Stimulated activated naive CD8-positive, alpha-beta T cell treated with anti-CD3 and anti-CD28 coated beads, Interleukin-15, Interleukin-2, amounts not matched to agents 100 U/mL and 50 U/mL, for 24 hours (primary cell): ENCODE results near the gene NFAM1.

Experiments used
- ATAC-seq: fragments of 150-1000 bp; cut with Tn5 transposase; one replicate; pipeline ENCODE4 v1.10.0; 2021
- DNase-seq: peaks from one replicate; pipeline ENCODE4 v3.0.0; 2021

NFAM1 gene

DNA sequence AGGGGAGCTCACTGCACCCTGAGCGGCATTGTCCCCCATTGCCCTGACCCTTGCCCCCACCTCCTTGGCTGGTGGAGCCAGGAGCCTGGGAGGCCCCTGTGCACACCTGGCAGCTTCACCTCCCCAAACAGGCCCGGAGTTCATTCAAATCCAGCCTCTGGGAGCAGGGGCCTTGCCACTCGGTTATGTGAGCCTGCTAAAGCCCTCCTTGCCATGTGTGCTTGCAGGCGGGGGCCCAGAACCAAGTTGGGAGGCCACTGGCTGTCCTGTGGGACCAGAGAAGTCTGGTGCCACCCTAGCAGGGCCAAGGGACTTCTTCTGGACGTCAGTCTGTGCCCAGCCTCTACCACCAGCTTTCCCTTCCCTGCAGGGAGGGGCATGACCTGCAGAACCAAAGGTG lies 48.9 kb downstream of the NFAM1 start:
- no peak for DNase-seq
- ATAC-seq: no peak

DNA sequence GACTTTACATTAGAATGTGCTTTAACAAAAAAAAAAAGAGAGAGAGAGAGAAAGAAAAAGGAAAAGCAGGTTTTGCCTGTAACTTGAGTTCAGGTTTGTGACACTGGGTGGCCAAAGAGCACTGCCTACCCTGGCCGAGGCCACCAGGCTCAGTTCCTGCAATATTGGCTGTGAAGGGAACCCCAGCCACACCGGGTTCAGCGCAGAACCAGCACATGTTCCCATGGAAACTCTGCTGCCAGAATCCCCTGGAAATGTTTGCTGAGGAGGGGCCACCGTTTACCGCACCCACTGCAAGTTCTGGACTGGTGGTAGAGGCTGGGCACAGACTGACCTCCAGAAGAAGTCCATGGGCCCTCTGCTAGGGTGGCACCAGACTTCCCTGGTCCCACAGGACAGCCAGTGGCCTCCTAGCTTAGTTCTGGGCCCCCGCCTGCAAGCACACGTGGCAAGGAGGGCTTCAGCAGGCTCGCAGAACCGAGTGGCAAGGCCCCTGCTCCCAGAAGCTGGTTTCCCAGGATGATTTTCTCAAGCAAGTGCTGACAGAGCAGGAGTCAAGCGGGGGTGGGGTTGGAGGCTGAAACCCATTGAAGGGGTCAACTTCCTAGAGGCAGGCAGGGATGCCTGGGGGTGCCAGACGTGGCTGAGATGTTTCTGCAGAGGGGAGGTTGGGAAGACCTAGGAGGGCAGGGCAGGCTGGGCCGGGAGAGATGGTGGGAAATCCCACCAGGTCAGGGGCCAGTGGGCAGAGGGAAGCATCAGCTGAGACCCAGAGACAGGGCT lies 51.2 kb downstream of the NFAM1 start:
- DNase-seq (no peak), ATAC-seq (no peak)

DNA sequence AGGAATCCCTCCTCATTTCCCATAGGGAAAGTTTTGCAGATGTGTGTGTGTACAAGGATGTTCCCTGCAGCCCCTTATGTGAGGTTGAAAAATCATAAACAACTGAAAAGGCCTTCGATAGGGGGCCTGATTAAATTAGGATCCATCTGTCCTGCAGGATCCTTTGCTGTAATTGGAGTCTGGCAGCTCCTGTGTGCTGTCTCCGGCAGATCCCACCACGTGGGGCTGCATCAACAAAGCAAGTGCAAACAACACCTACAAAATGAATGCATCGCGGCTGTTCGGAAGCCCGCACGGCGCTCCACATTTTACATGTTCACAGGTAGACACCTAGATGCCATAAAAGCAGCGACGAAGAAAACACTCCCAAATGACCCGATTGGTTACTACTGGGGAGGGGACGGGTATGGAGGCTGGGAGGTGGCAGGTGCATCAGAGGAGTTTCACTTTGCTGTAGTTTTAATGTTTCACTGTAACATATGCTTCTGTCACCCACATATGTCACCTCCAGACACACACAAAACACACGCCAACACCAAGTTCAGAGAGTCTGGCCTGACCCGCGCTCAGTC lies 52.2 kb downstream of the NFAM1 start:
- ATAC-seq (no peak), DNase-seq (no peak)

DNA sequence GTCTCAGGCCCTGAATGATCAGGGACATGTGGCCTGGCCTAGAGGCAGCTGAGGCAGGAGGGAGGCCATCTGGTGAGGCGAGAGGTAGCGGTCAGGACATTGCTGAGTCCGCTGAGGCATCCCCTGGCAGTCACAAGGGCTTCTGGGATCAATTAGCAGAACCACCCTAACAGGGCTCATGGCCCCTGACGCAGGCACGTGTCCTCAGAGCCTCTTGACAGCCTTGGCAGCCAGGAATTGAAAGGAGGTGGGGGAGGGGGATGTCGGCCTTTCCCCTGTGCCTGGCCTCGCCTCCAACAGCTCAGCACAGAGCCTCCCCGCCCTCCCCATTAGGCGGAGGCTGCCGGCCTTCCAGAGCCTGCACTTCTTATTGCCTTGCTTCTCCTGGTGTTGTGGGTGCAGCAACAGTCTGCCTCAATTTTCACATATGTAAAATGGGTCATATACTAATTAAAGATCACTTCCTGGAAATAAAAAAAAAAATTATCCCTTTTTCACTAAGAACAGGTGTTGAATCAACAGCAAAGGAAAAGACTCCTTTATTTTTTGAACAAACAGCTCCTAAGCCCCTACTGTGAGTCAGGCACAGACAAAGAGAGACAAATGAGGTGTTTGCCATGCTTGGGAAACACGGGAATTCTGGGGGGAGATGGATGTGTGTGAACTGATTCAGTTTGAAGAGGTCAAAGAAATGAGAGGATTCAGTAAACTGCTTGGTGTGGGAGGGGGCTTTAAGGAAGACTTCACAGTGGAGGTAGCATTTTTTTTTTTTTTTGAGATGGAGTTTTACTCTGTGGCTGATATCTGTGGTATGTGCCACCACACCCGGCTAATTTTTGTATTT lies 55.3 kb downstream of the NFAM1 start:
- no peak for ATAC-seq
- DNase-seq: no peak

DNA sequence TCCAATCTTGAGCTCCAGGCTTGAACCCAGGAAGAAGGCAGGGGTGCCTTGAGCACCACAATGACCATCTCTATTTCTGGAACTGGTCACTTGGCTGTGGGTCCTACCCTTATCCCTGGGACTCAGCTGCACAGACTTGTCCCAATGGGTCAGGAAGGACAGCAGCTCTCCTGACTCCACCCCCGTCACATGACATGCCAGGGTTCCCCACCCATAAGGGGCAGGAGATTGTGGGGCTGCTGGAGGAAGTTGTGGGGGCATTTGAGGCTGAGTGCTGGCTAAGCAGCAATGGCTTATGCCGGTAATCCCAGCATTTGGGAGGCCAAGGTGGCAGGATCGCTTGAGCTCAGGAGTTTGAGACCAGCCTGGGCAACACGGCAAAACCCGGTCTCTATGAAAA lies 56.2 kb downstream of the NFAM1 start:
- ATAC-seq (no peak), DNase-seq (no peak)

DNA sequence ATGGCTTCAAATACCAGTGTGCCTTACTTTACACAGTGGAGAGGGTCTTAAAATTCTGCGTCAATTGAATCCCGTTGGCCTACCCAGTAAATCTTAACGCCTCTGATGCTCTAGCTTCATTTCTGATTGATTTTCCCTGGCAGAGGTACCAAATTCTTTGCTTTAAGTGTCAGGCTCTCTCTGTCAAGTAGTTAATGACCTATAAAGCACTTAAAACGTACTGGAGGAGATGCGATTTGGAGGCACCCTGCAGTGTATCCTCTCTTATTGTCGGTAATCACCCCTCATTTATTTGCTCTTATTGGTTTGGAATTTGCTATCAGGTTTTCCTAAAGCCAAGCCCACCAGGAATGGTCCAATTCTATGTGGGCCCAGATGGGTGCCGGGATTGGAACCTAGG lies 59.2 kb downstream of the NFAM1 start:
- no peak for DNase-seq
- ATAC-seq: no peak

DNA sequence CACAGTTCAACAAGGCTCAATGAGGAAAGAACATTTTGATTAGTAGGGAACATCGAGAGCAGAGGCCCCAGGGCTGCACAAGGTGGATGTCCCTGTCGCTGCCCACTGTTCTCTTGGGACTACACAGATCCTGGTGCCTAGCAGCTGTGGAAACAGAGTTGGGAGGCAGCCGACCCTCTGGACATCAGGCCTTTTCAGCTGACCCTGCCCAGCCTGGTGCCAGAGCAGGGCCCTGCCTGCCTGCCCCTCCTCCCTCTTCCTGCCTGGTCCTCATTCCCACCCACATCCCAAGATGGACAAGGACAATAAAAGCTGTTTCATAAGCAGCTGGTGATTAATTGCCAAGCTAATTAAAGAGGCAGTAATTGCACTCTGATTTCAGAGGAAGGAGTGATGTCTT lies 60.7 kb downstream of the NFAM1 start:
- DNase-seq: no peak
- no peak for ATAC-seq

DNA sequence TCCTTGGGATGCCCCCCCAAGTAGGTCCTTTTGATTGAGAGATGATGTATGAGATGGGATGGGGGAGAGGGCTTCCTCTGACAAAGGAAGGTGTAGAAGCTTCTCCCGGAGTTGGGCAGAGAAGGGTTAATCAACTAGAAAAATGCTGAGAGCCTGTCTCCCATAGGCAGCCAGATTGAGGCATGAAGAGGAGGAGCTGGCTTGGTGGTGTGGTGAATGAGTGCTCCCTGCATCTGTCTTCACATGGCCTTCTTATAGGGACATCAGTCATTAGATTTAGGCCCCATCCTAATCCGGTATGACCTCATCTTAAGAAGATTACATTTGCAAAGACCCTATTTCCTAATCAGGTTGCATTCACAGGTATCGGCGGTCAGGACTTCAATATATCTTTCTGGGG lies 61.1 kb downstream of the NFAM1 start:
- no peak for DNase-seq
- ATAC-seq: no peak

DNA sequence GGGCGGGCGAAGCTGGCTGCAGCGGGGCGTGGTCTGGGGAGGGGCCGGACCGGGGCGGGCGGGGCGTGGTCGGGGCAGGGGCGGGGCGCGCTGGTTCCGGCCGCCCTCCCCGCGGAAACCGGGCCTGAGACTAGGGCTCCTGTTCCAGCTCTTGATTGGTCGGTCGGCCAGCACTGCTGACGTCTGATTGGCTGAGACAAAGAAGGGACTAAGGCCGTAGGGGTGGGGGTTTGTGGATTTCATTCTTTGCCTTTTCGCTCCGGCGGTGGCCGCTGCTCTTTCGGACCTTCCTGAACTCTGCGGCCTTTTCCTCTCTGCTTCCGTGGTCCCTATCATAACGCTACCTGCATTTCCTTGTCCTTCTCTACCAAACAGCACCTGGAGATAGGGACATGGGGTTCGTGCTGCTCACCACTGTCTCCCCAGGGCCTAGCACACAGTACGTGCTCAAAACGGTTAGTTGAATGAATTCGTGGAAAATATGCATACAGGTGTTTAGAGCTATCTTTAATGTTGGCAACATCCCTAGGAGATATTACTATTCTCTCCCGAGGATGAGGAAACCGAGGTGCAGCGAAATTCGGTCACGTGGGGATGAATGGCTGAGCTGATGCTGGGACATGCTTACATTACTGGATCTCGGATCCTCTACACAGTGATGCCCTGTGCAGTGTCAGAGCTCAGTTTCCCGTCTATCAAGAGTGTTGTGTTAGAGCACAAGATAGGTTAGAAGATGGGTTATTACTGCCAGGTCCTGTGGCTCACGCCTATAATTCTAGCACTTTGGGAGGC lies 62.8 kb downstream of the NFAM1 start:
- ATAC-seq: peak; percentile 99

DNA sequence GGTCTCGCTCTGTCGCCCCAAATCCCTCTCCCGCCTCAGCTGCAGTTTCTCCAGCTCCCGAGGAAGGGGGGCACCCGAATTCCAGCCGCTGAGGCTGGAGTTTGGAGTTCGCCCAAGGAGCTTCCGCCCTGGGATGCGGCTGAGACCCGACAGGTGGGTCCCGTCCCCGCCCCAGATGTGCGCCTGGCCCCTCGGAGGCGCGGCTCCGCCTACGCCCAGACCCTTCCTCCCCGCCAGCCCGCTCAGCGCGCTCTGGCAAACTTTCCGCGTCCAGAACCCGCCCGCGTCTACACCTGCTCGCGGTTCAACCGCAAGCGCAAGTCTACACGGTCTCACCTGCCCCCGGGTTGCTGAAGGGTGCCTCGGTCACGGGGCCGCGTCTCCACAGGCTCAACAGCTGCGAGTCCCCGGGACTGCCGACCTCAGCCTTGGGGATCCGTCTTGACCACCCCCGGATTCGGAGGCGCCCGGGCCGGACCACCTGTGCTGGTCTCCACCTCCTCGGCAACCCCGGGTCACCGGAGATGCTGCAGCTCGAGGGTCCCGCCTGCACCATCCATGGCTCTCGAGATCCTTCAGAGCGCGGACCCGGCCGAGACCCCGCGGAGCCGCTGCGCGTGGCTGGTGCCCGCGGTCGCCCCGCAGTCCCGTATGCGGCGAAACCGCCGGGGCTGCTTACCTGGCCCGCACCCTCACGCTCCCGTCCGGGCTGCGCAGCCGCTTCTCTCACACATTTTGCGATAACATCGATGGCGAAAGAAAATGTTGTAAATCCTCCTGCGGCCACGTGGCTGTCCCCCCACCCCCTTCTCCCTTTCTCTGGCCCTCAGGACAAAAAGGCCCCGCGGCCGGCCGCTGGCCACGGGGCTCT lies 63.6 kb downstream of the NFAM1 start:
- ATAC-seq (peak; percentile 6), DNase-seq (no peak)

More for the DNA sequence above, 62.8 kb downstream of the NFAM1 start:
- DNase-seq: peak; percentile 87

DNA sequence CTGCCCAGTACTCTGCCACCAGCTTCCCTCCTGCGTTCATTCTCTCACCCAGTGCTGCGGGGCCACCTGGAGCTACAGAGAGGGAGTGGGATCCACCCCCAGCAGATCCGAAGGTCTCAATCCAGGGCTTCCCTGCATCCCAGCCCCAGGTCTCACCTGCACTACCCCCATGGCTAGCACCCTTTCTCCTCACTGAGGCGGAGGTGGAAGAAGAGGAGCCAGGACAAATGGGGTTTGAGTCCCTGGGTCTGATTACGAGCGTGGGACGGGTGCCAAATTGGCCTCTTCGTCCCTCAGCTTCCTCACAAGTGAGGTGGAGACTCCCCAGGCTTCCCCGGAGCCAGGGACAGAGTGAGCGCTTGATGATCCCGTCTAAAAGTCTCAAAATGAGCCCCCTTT lies 64.2 kb downstream of the NFAM1 start:
- DNase-seq (no peak), ATAC-seq (no peak)

DNA sequence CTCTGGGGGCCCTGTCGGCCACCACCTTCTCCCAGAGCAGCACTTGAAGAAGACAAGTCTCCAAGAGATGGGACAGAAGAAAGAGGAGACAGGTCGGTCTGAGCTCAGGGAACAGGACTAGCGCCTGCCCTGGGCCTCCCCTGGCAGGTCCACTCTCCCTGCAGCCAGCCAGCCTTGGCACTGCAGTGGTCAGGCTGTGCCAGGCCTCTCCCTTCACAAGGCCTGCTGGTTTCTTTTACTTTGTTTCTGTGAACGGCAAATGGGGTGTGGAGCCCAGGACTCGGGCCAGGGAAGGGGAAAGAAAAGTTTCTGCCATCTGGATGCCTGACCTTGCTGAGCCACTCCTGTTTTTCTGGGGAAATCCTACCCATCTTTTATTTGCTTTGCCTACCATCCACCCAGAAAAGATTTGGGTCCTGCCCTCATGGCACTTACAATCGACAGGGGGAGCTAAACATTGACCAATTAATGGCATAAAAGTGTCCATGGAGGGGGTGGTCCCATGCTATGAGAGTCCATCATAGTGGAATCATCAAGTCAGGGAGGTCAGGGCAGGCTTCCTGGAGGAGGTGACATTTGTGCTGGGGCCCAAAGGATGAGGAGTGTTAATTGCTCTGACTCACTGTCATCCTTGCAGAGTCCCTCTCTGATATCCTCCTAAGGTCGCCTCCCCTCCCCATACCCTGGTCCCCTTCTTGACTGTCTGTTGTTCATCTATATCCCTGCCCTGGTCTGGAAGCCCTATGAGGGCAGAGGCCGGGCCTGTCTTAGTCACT lies 65.2 kb downstream of the NFAM1 start:
- ATAC-seq (no peak), DNase-seq (no peak)

DNA sequence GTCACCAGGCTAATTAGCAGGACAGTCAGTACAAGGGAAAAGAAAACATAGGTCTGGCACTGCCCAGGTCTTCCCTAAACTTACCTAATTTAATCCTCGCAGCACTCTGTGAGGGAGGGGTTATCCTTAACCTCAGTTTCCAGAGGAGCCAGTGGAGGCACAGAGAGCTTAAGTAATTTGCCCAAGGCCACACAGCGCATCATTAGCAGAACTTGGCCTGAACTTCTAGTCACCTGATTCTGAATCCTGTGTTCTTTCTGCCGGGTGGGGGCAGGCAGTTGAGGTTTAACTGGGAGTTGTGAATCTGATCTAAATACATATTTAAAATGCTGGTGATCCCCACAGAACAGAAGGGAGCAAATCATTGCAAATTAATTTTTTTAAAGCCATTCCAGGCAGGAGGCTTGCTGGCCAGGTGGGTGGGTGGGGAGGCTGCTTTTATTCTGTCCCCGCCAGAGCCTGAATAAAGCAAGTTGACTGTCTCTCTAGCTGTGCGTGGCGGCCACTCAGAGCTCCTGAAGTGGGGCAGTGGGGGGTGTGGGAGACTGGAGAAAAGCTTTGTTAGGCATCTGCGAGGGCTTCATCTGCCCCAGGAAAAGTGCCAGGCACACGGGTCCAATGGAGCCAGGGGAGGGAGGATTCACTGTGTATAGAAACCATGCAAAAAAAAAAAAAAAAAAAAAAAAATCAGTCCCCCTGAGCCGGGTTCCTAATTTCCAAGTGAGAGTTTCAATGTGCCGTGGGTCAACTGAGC lies 66.1 kb downstream of the NFAM1 start:
- DNase-seq: no peak
- no peak for ATAC-seq

DNA sequence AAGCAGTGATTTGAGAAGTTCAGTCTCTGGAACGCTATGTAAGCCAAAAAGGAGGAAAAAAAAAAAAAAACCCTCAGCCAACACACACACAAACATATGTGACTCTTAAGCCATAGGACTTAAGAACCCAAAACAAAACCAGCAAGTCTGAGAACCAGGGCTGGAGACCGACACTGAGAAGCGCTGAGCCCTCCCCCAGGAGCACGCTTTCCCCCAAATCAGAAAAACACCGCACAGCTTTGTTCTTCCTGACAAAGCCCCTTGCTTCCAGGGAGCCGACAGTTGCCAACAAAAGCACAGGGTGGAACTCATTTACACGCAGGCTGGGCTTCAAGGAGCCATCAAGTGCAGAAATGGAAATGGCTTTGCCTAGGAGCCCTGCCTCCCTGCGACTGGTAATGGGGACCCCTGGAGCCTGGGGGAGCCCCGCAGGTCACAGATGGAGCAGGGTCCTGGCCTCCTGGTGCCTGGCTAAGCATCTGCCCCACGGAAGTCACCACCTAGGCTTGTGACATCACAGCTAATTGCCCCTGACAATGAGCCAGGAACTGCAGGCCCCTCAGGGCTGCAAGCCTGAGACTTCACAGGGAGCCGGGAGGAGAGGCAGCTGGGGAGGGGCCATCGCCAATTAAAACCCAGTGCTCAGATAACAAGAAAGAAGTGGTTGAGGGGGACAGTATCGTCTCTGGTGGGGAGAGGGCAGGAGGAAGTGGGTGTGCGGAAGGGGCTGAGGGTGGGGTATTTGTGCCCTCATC lies 66.9 kb downstream of the NFAM1 start:
- DNase-seq (no peak), ATAC-seq (no peak)

DNA sequence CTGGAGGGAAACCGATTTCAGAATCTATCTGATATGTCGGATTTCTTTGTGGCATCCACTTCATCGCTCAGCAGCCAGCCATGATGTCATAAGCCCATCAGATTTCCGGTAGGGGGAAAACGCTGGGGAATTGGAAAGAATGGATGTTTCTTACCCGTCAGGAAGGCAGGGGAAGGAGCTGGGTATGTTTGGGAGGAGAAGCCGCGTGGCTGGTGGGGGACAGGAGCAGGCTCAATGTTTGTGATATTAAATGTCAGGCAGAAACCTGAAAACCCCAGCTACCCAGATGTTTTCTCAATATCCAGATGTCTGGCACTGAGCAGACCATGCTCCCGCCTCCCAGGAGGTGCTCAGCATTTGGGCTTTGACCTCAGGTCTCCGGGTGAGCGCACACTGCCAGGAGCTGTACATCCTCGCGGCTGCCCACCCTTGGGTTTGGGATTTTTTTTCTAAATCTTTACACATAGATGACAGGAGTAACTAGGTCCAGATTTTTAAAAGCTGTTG lies 67.5 kb downstream of the NFAM1 start:
- no peak for DNase-seq

DNA sequence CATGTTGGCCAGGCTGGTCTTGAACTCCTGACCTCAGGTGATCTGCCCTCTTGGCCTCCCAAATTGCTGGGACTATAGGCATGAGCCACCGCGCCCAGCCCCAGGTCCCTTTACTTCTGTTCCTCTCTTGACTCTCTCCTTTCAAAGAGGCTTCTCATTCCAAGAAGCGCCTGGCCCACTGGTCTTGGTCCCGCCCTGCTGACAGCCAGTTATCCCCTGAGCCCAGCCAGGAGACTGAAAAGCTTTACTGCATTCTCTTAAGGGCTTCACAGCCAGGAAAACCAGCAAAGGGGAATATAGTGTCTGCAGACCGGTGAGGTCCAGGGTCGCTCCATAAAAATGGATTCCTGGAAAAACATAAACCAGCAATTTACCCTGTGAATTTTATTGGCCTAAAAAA lies 68.3 kb downstream of the NFAM1 start:
- DNase-seq (no peak), ATAC-seq (no peak)

More for the DNA sequence above, 67.5 kb downstream of the NFAM1 start:
- no peak for ATAC-seq

DNA sequence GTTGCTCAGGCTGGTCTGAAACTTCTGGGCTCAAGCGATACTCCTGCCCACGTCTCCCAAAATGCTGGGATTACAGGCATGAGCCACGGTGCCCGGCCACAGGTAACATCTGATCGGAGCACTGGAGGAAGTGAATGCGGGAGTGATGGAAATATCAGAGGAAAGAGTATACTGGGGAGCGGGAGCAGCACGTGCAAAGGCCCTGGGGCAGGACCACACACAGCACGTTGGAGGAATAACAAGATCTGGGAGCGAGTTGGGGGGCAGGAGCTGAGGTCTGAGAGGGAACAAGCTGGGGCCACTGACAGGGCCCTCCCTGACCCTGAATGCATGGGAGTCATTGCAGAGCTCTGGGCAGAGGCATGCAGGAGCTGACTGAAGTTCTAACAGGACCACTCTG lies 70.7 kb downstream of the NFAM1 start:
- no peak for ATAC-seq
- no peak for DNase-seq

DNA sequence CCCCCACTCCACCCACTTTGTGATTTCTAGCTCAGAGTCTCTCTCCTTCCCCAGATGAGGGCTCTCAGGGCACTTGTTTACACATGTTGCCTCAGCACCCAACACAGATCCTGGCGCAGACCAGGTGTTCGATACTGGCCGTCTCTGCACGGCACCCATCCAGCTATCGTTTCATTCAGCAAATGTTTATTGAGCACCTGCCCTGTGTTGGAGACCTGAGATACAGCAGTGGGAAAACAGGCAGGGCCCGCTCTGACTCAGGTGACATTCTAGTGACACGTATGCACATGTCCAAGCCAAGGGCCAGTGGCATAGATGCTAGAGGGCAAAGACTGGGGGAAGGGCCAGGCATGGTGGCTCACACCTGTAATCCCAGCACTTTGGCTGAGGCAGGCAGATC lies 71.9 kb downstream of the NFAM1 start:
- DNase-seq (no peak), ATAC-seq (no peak)
